Measurements from ENCODE around the gene ACIN1. TPM values are rescaled to one million over a fixed set of nuclear protein-coding genes. Genes with fewer than 3 reads are reported as not detected.

ACIN1 gene
- total and polyA plus RNA-seq, 10 of the 15 experiments (the other 5 are each of a cell fraction or from before 2014, with no cell fraction given): 4.3 to 148 (median 93.4) TPM

GRCh38 chr14:23093991-23094665 lies 808 bp downstream of the ACIN1 start (continued):
- no peak for TF ChIP-seq ZBTB11 (CRISPR knock-in tag; IDR thresholded peaks at IDR 0.05)
- peak; percentile 20 to 37 (median 31); a peak in 5 of 6 replicates for TF ChIP-seq CTCF (IDR thresholded peaks at IDR 0.05 in 2 of 3, conservative IDR thresholded peaks at IDR 0.05 in 1 of 3; ENCODE audit: control insufficient read depth in 2 of 3, extremely low read depth in 1 of 3, insufficient read depth in 1 of 3, low read depth in 3 of 3, low read length in 3 of 3)
- no peak for TF ChIP-seq ZNF384 (IDR thresholded peaks at IDR 0.05; ENCODE audit: borderline replicate concordance, low read depth, low read length)
- TF ChIP-seq SIN3A (IDR thresholded peaks at IDR 0.05; ENCODE audit: low read depth, low read length): no peak
- TF ChIP-seq NBN (IDR thresholded peaks at IDR 0.05): peak; percentile 49; the same call in 1 of the 2 replicates
- no peak for TF ChIP-seq PKNOX1 (IDR thresholded peaks at IDR 0.05)
- TF ChIP-seq MTA2 (IDR thresholded peaks at IDR 0.05; ENCODE audit: low read depth): peak; percentile 39; the same call in 1 of the 2 replicates
- no peak for TF ChIP-seq SP1 (IDR thresholded peaks at IDR 0.05; ENCODE audit: low read depth, low read length)
- TF ChIP-seq PAX8 (IDR thresholded peaks at IDR 0.05): no peak
- no peak for TF ChIP-seq ZNF274 (IDR thresholded peaks at IDR 0.05; ENCODE audit: insufficient read depth, insufficient read length)
- no peak for TF ChIP-seq ZNF217 (IDR thresholded peaks at IDR 0.05)
- TF ChIP-seq CBX5 (IDR thresholded peaks at IDR 0.05; ENCODE audit: low read depth): no peak
- TF ChIP-seq BMI1 (IDR thresholded peaks at IDR 0.05; ENCODE audit: borderline replicate concordance): peak; percentile 12; the same call in 1 of the 2 replicates
- no peak for TF ChIP-seq MAX (IDR thresholded peaks at IDR 0.05; ENCODE audit: low read depth, low read length)
- no peak for TF ChIP-seq NR2C1 (IDR thresholded peaks at IDR 0.05)
- TF ChIP-seq BCLAF1 (IDR thresholded peaks at IDR 0.05): no peak
- no peak for TF ChIP-seq POLR2AphosphoS5 (IDR thresholded peaks at IDR 0.05; ENCODE audit: low read length)
- TF ChIP-seq ZBED1 (IDR thresholded peaks at IDR 0.05; ENCODE audit: borderline replicate concordance): no peak
- TF ChIP-seq WRNIP1 (IDR thresholded peaks at IDR 0.05; ENCODE audit: borderline replicate concordance, low read depth, low read length): no peak
- TF ChIP-seq BACH1 (IDR thresholded peaks at IDR 0.05; ENCODE audit: borderline replicate concordance): no peak
- no peak for TF ChIP-seq ETV6 (conservative IDR thresholded peaks at IDR 0.05 in 1 of 2, IDR thresholded peaks at IDR 0.05 in 1 of 2; ENCODE audit: borderline replicate concordance in 1 of 2, low read depth in 1 of 2)
- no peak for TF ChIP-seq STAT1 (conservative IDR thresholded peaks at IDR 0.05)

Measured in GM12878 (cell line).